ENCODE data around the gene GNMT. TPM values are rescaled to one million over a fixed set of nuclear protein-coding genes. Genes with fewer than 3 reads are reported as not detected.

Gene GNMT
- total and polyA plus RNA-seq, 2 donors (not counting 1 experiment from before 2014, with no cell fraction given), result 2.0 to 5.9 TPM

DNA sequence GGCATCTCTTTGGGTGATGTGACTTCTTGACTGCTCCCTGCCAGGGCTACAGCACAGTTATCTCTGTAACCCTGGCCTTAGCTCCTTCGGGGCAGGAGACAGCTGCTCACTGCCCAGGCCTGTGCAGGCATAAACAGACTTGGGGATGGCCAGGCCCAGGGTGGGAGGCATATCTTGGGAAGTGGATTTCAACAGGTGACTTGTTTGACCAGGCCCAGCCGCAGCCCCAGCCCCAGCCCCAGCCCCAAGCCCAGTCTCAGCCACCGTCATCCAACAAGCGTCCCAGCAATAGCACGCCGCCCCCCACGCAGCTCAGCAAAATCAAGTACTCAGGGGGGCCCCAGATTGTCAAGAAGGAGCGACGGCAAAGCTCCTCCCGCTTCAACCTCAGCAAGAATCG, 45.7 kb downstream of the GNMT start:
- Histone ChIP-seq H3K9me3 (ENCODE audit: control extremely low read depth in 1 of 3, control insufficient read depth in 2 of 3, insufficient read depth in 1 of 3, low read length in 2 of 3) (no peaks in the 10 kb centered on the region), H3K4me2 (replicated peaks; ENCODE audit: low read depth, low read length, poor library complexity, severe bottlenecking) (no peak overlapping the region), H4K20me1 (ENCODE audit: control insufficient read depth, insufficient read depth, low read length, poor library complexity, severe bottlenecking) (no peaks in the 10 kb centered on the region), H3K36me3 (replicated peaks in 1 of 2; ENCODE audit: control extremely low read depth in 1 of 2, control insufficient read depth in 1 of 2, extremely low read depth in 1 of 2, insufficient read depth in 2 of 2, low read length in 1 of 2) (peaks cover 1 to 45% of the 10 kb centered on the region in 2 experiments), H3K79me2 (ENCODE audit: control insufficient read depth, insufficient read depth, low read length) (peaks cover 38% of the 10 kb centered on the region), H3K27me3 (replicated peaks in 1 of 4; ENCODE audit: control extremely low read depth in 1 of 4, control insufficient read depth in 3 of 4, insufficient read depth in 4 of 4, low read length in 3 of 4) (no peaks in the 10 kb centered on the region), H3K4me3 (ENCODE audit: control extremely low read depth in 1 of 5, extremely low read depth in 1 of 5, insufficient read depth in 1 of 5, low read depth in 2 of 5, low read length in 4 of 5) (no peak overlapping the region), H3K27ac (ENCODE audit: low read length in 2 of 2) (no peak overlapping the region), H3K9ac (ENCODE audit: low read length) (no peak overlapping the region), H2AFZ (ENCODE audit: insufficient read depth, low read depth, low read length, poor library complexity, severe bottlenecking) (no peak overlapping the region), H3K4me1 (ENCODE audit: control insufficient read depth in 2 of 2, insufficient read depth in 2 of 2, low read length in 2 of 2) (peaks cover 0 to 10% of the 10 kb centered on the region in 2 donors)
- Mint-ChIP-seq H3K4me3 (no peak overlapping the region), H3K27me3 (no peaks in the 10 kb centered on the region), H3K27ac (no peak overlapping the region), H3K4me1 (peaks cover 9% of the 10 kb centered on the region), H3K9me3 (ENCODE audit: insufficient read depth) (no peaks in the 10 kb centered on the region)
- ATAC-seq (ENCODE audit: low read depth) (no peak), DNase-seq (no peak)
- intact Hi-C loops (cut with micrococcal nuclease), result loop anchor here (5.0 kb wide), 1 partner anchor 136 kb away; no protein-coding TSS in a partner anchor
- no peak for TF ChIP-seq EZH2 (IDR thresholded peaks at IDR 0.05; ENCODE audit: borderline replicate concordance, insufficient read depth, low read depth, low read length, poor library complexity, severe bottlenecking)
- over 99% methylated on average over 11 of the region's 11 CpGs for WGBS (ENCODE audit: insufficient coverage)
- ChIA-PET CTCF (no interaction called here), POLR2A (no interaction called here)

DNA sequence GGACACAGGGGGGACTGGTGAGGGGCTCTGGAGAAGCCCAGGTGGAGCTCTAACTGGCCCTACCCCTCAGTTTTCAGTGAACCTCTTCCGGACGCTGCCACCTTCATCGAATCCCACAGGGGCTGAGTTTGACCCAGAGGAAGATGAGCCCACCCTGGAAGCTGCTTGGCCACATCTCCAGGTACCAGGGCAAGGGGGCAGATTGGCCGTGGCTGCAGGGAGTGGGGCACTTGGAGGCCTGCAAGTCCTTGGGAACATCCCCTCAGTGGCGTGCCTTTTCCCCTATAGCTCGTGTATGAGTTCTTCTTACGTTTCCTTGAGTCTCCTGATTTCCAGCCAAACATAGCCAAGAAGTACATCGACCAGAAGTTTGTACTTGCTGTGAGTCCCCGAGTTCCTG, 46.6 kb downstream of the GNMT start:
- Histone ChIP-seq H3K79me2 (ENCODE audit: control insufficient read depth, insufficient read depth, low read length) (peaks cover 38% of the 10 kb centered on the region), H4K20me1 (ENCODE audit: control insufficient read depth, insufficient read depth, low read length, poor library complexity, severe bottlenecking) (no peaks in the 10 kb centered on the region), H3K4me3 (ENCODE audit: control extremely low read depth in 1 of 5, extremely low read depth in 1 of 5, insufficient read depth in 1 of 5, low read depth in 2 of 5, low read length in 4 of 5) (no peak overlapping the region), H2AFZ (ENCODE audit: insufficient read depth, low read depth, low read length, poor library complexity, severe bottlenecking) (no peak overlapping the region), H3K4me2 (replicated peaks; ENCODE audit: low read depth, low read length, poor library complexity, severe bottlenecking) (no peak overlapping the region), H3K9ac (ENCODE audit: low read length) (no peak overlapping the region), H3K27me3 (replicated peaks in 1 of 4; ENCODE audit: control extremely low read depth in 1 of 4, control insufficient read depth in 3 of 4, insufficient read depth in 4 of 4, low read length in 3 of 4) (no peaks in the 10 kb centered on the region), H3K27ac (ENCODE audit: low read length in 2 of 2) (no peak overlapping the region), H3K36me3 (replicated peaks in 1 of 2; ENCODE audit: control extremely low read depth in 1 of 2, control insufficient read depth in 1 of 2, extremely low read depth in 1 of 2, insufficient read depth in 2 of 2, low read length in 1 of 2) (peaks cover 1 to 54% of the 10 kb centered on the region in 2 experiments), H3K9me3 (ENCODE audit: control extremely low read depth in 1 of 3, control insufficient read depth in 2 of 3, insufficient read depth in 1 of 3, low read length in 2 of 3) (no peaks in the 10 kb centered on the region), H3K4me1 (ENCODE audit: control insufficient read depth in 2 of 2, insufficient read depth in 2 of 2, low read length in 2 of 2) (peaks cover 0 to 10% of the 10 kb centered on the region in 2 donors)
- no peak overlapping the region for H3K4me3 Mint-ChIP-seq
- no peak overlapping the region for H3K27ac Mint-ChIP-seq
- 97% methylated on average over 9 of the region's 9 CpGs for WGBS (ENCODE audit: insufficient coverage)
- no peaks in the 10 kb centered on the region for H3K9me3 Mint-ChIP-seq (ENCODE audit: insufficient read depth)
- intact Hi-C loops (cut with micrococcal nuclease), result loop anchor here (5.0 kb wide), 1 partner anchor 135 kb away; no protein-coding TSS in a partner anchor
- peaks cover 14% of the 10 kb centered on the region for H3K4me1 Mint-ChIP-seq
- no peak for TF ChIP-seq EZH2 (IDR thresholded peaks at IDR 0.05; ENCODE audit: borderline replicate concordance, insufficient read depth, low read depth, low read length, poor library complexity, severe bottlenecking)
- TF ChIP-seq, protein P1, sequence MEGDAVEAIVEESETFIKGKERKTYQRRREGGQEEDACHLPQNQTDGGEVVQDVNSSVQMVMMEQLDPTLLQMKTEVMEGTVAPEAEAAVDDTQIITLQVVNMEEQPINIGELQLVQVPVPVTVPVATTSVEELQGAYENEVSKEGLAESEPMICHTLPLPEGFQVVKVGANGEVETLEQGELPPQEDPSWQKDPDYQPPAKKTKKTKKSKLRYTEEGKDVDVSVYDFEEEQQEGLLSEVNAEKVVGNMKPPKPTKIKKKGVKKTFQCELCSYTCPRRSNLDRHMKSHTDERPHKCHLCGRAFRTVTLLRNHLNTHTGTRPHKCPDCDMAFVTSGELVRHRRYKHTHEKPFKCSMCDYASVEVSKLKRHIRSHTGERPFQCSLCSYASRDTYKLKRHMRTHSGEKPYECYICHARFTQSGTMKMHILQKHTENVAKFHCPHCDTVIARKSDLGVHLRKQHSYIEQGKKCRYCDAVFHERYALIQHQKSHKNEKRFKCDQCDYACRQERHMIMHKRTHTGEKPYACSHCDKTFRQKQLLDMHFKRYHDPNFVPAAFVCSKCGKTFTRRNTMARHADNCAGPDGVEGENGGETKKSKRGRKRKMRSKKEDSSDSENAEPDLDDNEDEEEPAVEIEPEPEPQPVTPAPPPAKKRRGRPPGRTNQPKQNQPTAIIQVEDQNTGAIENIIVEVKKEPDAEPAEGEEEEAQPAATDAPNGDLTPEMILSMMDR (IDR thresholded peaks at IDR 0.05), result no peak
- ATAC-seq (ENCODE audit: low read depth) (no peak), DNase-seq (no peak)
- CTCF ChIA-PET, result interaction anchor here (1.0 kb wide), 1 partner anchor 136 kb away, joined by 3 read pairs; no protein-coding TSS in a partner anchor
- POLR2A ChIA-PET, result interaction anchor here (0.6 kb wide), 1 partner anchor 8 kb away, joined by 8 read pairs; no protein-coding TSS in a partner anchor
- no peaks in the 10 kb centered on the region for H3K27me3 Mint-ChIP-seq
